CD4-positive, alpha-beta T cell treated with Interleukin-10 for 1 hour (primary cell): ENCODE results near the gene PCGF3.

Source experiments
- DNase-seq: peaks from one replicate; pipeline ENCODE4 v3.0.0-alpha.2; 2020

Gene PCGF3

DNA sequence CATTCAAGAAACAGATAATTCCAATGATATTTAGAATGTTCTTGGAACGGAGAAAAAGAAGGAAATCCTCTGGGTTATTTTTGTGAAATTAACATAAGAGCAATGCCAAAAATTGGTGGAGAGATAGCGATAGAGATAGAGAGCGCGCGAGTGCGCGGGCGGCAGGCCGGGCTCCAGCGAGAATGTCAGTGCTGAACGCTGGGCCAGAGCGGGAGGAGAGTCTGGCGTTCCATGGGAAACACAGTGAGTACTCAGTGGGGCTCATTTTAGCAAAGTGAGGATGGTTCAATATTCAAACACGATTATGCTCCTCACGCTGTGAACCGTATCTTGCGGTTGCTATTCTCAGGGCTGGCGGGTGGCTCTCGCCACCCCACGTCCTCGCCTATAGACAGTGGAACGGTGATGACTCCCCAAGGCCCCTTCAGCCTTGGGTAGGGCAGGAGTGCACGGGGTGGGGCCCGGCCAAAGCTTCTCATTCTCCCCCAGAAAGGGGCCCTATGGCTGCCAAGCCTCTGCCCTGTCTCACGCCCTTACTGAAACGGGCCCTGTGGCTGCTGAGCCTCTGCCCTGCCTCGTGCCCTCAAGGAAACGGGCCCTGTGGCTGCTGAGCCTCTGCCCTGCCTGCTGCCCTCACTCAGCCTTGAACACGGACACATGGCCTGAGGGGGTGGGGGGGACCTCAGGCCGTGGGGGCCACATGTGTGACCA, 103.4 kb downstream of the PCGF3 start:
- DNase-seq = no peak

DNA sequence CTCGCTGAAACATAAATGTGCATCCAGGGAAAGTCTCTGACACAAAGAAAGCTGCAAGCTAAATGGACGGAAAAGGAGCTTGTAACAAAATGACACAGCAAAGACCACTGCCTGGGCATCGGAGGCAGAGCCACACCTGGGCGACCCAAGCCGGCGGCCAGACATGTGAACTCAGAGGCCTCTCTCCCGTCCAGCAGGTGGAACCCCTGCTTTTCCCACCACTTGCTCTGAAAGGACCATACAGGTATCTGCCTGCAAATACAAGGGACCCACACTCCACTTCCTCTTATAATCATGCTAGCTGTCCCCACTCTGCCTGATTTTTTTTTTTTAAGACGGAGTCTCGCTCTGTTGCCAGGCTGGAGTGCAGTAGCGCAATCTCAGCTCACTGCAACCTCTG, 108.3 kb downstream of the PCGF3 start:
- DNase-seq = no peak

DNA sequence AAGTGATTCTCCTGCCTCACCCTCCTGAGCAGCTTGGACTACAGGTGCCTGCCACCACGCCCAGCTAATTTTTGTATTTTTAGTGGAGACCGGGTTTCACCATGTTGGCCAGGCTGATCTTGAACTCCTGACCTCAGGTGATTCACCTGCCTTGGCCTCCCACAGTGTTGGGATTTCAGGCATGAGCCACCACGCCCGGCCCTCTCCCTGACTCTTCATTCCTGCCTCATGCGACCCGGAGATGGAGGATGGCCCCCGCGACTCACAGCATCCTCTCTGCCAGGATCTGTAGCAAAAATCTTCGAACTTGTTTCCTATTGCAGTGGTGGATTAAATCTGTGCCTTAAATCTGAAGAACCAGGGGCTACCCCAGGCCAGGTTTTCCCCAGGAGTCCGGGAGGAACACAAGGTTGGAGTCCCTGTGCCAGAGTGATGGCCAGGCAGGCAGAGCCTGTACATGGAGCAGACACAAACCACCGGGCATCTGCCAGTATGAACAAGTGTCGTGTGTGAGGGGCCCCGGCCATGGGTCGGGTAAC, 108.7 kb downstream of the PCGF3 start:
- no peak for DNase-seq

DNA sequence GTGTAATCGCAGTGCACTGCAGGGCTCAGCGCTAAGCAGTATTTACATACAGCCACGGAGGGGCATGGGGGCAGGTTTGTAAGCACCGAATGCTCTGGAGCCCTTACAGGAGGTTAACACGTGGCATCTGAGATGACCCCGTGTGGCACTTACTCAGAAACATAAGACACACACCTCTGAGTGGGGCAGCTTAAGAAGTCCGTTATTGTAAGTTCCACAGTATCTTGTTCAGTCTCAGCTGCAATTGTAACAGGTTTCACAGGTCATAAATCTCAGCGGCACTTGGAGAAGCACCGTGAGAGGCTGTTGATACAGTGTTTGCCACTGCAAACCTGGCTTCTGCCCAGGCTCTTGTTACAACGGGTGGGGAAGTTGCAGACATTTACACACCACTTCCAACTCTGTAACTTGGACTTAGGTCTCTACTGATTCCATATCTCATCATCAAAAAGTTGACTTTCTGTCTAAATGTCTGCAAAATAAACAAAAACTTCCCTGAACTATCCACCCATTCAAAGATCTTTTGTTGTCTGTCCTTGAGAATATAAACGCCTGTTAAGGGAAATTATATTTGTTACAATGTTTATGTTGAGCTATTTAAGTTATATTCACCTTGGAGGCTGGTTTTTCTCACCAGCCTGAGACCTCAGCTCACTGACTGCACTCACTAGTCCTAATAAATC, 110.0 kb downstream of the PCGF3 start:
- no peak for DNase-seq

DNA sequence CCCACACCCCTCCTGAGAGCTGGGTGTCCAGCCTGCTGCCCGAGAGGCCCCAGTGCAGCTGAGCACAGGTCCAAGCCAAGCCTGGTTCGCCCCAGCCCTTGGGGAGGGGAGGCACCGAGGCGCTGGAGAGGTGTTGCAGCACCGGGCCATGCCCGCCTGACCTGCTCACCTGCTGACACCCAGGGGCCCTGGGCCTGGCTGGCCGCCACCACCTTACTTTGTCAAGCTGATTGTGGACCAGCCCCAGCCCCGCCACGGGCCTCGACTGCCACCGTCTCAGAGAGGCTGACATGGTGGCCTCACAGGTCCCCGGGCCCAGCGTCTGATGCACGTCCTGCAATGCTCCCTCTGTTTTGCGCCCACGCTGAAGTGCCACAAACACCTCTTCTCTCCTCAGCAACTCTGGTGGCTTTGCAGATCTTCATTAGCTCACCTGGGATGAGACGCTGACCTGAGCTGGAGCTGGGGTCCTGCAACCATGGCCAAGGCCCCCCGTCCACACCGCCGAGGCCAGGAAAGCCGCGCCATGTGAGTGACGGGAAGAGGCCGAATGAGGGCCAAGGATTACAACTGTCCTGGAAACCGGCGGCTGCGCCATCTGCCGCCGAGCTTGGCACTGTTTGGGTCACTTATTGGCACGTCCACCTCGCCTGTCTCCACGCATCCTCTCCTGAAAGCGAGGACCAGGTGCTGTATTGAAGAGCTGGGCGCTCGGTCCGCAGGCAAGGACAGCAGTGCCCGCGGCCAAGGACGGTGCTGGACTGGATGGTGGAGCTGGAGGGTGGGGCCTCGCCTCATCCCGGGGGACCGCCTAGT, 112.7 kb downstream of the PCGF3 start:
- no peak for DNase-seq

DNA sequence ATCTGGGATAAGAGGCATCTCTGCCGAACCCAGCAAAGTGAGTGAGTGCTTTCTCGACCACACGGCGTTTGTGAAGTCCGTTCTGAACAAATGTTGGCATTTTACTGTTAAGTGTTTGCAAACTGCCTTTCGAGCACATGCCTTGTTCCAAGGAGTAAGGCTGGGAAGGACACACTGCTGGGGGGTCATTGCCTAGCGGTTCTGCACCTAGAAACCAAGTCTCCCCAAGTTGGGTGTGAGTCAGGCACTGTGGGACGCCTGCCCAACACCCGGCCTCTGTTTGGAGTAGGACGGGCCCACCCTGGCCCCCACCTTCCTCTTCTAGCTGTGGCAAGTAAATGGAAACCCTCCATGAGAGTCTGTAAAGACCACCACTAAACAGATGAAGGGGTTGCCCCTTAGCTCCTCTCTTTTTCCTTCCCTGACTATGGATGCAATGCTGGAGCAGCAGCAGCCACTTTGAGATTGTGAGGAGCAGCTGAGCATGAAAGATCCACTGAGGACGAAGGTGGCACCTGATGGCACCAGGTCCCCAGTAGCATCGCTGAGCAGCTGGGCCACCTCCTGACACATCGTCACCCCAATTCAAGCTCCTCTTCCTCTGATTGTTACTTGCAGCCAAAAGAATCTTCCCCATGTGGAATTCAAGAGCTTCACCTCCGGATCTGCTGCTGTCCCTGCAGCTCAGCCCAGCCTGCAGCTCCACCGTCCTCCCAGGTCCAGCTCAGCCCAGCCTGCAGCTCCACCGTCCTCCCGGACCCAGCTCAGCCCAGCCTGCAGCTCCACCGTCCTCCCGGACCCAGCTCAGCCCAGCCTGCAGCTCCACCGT, 114.0 kb downstream of the PCGF3 start:
- DNase-seq = no peak
